NCI-H345 treated with DMSO at 0.1 percent for 48 hours (cell line): ENCODE measurements around the gene SPOUT1.
"Not testable (repeated sequence)": the region's sequence is repeated elsewhere in the genome, so short reads cannot be mapped to it uniquely, and the experiment has no call there.

ENCODE experiments used
- DNase-seq: peaks from one replicate; lab custom pipeline; 2025; ENCODE audit not compliant: unreplicated experiment; lab: John Stamatoyannopoulos, UW

SPOUT1 gene

DNA sequence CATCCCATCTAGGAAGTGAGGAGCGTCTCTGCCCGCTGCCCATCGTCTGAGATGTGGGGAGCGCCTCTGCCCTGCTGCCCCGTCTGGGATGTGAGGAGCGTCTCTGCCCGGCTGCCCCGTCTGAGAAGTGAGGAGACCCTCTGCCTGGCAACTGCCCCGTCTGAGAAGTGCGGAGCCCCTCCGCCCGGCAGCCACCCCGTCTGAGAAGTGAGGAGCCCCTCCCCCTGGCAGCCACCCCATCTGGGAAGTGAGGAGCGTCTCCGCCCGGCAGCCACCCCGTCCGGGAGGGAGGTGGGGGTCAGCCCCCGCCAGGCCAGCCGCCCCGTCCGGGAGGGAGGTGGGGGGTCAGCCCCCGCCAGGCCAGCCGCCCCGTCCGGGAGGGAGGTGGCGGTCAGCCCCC is 49.5 kb downstream of the SPOUT1 start:
- DNase-seq, result not testable (repeated sequence)

DNA sequence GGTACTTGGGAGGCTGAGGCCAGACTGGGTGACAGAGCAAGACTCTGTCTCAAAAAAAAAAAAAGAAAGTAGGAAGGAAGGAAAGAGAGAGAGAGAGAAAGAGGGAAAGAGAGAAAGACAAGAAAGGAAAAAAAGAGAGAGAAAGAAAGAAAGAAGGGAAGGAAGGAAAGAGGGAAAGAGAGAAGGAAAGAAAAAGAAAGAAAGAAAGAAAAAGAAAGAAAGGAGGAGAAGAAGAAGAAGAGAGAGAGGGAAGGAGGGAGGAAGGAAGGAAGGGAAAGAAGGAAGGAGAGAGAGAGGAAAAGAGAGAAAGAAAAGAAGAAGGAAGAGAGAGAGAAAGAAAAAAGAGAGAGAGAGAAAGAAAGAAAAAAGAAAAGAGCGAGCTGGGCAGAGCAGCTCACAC is 54.8 kb downstream of the SPOUT1 start:
- DNase-seq, result no peak

DNA sequence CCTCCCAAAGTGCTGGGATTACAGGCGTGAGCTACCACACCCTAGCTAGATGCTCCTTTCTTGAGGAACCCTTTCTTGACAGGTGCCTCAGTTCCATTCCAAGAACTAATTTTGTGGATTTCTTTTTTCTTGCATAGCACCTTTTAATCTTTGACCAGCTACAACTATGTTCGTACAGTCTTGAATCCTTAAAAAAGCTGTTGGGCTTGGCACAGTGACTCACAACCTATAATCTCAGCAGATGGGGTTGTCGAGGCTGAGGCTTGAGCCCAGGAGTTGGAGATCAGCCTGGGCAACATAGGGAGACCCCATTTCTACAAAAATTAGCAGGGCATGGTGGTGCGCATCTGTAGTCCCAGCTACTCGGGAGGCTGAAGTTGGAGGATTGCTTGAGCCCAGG is 56.5 kb downstream of the SPOUT1 start:
- no peak for DNase-seq

DNA sequence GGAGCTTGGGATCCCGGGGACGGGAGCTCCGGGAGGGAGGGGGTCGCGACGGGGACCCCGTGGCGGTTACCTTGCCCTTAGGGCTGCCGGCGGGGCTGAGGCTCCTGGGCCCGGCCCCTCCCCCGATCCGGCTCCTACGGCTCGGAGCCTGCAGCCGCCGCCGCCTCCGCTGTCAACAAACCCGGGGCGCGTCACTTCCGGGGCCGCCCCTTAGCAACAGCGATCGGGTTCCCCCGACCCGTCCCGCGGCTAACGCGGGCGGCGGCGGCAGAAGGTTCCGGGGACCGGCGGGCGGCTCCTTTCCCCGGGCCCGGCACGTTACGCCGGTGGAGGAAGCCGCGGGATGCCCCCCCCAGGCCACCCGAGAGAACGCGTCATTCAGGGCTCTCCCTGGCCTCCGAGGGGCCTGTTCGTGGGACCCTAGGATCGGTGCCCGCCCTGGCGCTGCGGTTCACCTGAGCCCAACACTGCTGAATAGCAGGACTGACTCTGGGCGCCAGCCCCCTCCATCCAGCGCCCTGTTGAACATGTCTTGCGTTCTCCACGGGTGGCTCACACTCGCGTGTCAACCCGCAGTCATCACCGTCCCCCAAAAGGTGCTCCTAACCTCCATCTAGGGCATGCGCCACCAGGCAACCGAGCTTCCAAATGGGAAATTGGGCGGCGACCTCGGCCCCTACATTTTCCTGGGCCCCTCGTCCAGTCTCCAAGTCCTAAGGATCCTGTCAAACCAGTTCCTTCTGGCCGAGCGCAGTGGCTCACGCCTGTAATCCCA is 57.7 kb downstream of the SPOUT1 start, which contains the start of gene ZER1:
Gene ZER1 (minus strand): TSS at position 183 of the 775 bp plus-strand sequence. CDS start 16,362 bp downstream, outside the sequence.
- DNase-seq, result peak; percentile 79

DNA sequence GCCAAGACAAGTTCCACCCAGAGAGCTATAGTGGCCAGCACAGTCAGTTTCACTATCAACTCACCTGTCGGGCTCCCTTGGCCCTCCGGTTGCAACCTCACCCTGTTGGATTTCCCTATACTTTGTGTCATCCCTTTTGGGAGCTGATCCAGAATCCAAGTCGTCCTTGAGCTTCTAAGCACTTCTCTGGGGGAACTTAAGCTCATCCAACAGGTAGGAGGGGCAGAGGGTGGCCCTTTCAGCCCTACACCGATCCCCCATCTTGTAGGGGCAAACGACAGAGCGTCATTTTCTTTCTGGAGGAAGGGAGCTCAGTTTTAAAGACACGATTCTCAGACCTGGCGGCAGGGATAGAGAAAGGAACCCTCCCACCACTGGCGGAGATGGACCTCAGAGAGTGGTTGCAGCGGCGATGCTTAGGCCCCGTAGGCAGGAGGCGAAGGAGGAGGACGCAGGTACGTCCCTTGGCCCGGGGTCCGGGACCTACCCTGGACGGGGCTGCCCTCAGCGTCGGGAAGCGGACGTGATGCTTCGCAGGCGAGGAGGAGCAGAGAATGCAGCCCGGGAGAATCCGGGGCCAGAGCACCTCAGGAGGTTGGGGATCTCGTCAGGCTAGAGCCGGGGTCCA is 58.4 kb downstream of the SPOUT1 start:
- no peak for DNase-seq

DNA sequence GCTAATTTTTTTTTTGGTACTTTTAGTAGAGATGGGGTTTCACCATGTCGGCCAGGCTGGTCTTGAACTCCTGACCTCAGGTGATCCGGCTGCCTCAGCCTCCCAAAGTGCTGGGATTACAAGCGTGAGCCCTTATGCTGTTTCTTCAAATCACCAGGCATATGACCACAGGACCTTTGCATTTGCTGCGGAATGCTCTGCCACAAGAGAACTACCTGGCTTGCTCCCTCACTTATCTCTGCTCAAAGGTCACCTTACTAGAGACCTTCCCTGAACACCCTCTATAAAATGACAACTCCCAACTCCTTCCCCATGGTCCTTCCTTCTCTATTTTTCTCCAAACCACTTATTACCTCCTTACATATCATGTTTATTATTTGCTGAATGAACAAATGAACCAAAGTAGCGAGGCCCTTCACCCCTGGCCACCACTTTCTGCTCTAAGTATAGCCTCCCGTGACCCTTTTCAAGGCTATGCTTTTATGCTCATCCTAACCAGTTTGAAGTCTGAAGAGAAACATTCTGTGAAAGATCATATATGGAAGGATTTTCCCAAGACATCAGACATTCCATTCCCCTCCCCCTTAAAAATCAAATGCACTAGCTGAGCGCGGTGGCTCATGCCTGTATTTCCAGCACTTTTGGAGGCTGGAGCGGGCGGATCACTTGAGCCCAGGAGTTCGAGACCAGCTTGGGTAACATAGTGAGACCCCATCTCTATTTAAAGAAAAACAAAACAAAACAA is 59.1 kb downstream of the SPOUT1 start:
- no peak for DNase-seq
